Tibial nerve (tissue), 4 donors: ENCODE results near the gene FERMT2. TPM values are rescaled to one million over a fixed set of nuclear protein-coding genes. Genes with fewer than 3 reads are reported as not detected.

Experiments used
- DNase-seq, 2 donors: peaks; one replicate each; pipeline ENCODE4 v3.0.0-alpha.2; 2019; ENCODE audit warnings: low spot score in 2 of 2
- H3K27ac ChIP-seq, 4 donors: fragments of 200-600 bp; sonication (generic) in 3 of 4; one replicate each; pipeline ENCODE4 v1.5.1; 2017 to 2019; ENCODE audit warnings: mild to moderate bottlenecking in 1 of 4
- H3K27me3 ChIP-seq, 2 donors: fragments of 200-600 bp; sonication (generic) in 1 of 2; one replicate each; pipeline versions ENCODE4 v1.5.1 to v1.6.0; 2017 to 2019
- H3K36me3 ChIP-seq, 3 donors: fragments of 200-600 bp; sonication (generic); one replicate each; pipeline ENCODE4 v1.5.1; 2018 to 2019
- H3K4me1 ChIP-seq, 4 donors: fragments of 200-600 bp; sonication (generic) in 3 of 4; one replicate each; pipeline ENCODE4 v1.5.1; 2017 to 2019
- H3K4me3 ChIP-seq, 4 donors: fragments of 200-600 bp; sonication (generic) in 3 of 4; one replicate each; pipeline ENCODE4 v1.5.1; 2017 to 2019; ENCODE audit warnings: mild to moderate bottlenecking in 1 of 4, moderate library complexity in 1 of 4
- H3K9me3 ChIP-seq, 4 donors: fragments of 200-600 bp; sonication (generic) in 3 of 4; one replicate each; pipeline ENCODE4 v1.5.1; 2017 to 2019
- CTCF ChIP-seq, 5 experiments: fragments of 200-600 bp in 3 of 5; fragments of 450-650 bp in 2 of 5; sonication (generic) in 3 of 5; IDR thresholded peaks; one replicate each; pipeline ENCODE4 v1.5.1; 2016 to 2019; ENCODE audit warnings: antibody characterized with exemption in 5 of 5, mild to moderate bottlenecking in 3 of 5, moderate library complexity in 2 of 5
- EP300 ChIP-seq, 2 donors: sonication (generic); formaldehyde crosslinking; IDR thresholded peaks; one replicate each; pipeline ENCODE4 v1.6.1; 2017; ENCODE audit warnings: antibody characterized with exemption in 2 of 2, mild to moderate bottlenecking in 1 of 2
- POLR2A ChIP-seq, 2 donors: fragments of 450-650 bp; IDR thresholded peaks; one replicate each; pipeline ENCODE4 v1.6.1; 2017; ENCODE audit warnings: antibody characterized with exemption in 2 of 2, mild to moderate bottlenecking in 2 of 2, moderate library complexity in 2 of 2
- WGBS, 2 donors: methylation state at CpG; one replicate each; pipeline ENCODE4 v1.1.5; 2018; 5-methylcytosine and 5-hydroxymethylcytosine counted together
- total RNA-seq, 4 donors: library from RNA; depleted of rRNA; stranded (reverse); fragments of >200 nt; gene quantifications; one replicate each; pipeline ENCODE4 v1.1.0, GENCODE V29; 2016

Gene FERMT2
- total RNA-seq, 4 donors from 2014 or later = 116 to 165 (median 146) TPM

GRCh38 chr14:52827426-52827825 is 123.4 kb downstream of the FERMT2 start:
- H3K27ac ChIP-seq = no peak overlapping the region
- no peaks in the 10 kb centered on the region for H3K27me3 ChIP-seq
- no peaks in the 10 kb centered on the region for H3K9me3 ChIP-seq
- TF ChIP-seq CTCF (IDR thresholded peaks at IDR 0.05) (no peak), POLR2A (IDR thresholded peaks at IDR 0.05) (no peak), EP300 (IDR thresholded peaks at IDR 0.05) (no peak)
- no peak overlapping the region for H3K4me3 ChIP-seq
- no peaks in the 10 kb centered on the region for H3K36me3 ChIP-seq
- H3K4me1 ChIP-seq = peaks cover 0 to 10% (median 0%) of the 10 kb centered on the region in 4 donors
- no peak for DNase-seq

DNA sequence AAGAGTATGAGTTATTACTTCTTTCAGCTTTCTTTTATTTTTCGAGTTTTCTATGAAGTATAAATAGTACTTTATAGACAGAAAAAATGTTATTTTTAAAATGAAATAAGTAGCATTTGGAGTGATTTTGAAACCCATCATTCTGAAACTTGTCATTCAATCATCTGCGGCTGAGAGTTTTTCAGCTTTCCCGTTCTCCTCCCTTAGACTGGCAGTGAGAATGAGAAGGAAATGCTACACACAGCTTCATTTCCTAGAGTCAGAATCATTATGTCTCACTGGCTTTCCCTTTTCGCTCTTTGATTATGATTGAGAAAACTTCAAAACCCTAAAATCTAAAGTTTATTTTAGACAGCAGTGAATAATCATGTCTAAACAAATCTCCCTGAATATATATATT is 125.8 kb downstream of the FERMT2 start:
- H3K9me3 ChIP-seq = no peaks in the 10 kb centered on the region
- WGBS, 2 donors = 58 to 75% methylated on average over 4 of the region's 4 CpGs
- no peak for TF ChIP-seq CTCF (IDR thresholded peaks at IDR 0.05)
- no peak for TF ChIP-seq EP300 (IDR thresholded peaks at IDR 0.05)
- no peak for TF ChIP-seq POLR2A (IDR thresholded peaks at IDR 0.05)
- no peak for DNase-seq
- H3K27ac ChIP-seq = no peak overlapping the region
- H3K36me3 ChIP-seq = no peaks in the 10 kb centered on the region
- no peaks in the 10 kb centered on the region for H3K27me3 ChIP-seq
- no peak overlapping the region for H3K4me3 ChIP-seq
- H3K4me1 ChIP-seq = peaks cover 0 to 10% (median 0%) of the 10 kb centered on the region in 4 donors

GRCh38 chr14:52824462-52824861 is 126.4 kb downstream of the FERMT2 start:
- H3K27ac ChIP-seq = no peak overlapping the region
- H3K36me3 ChIP-seq = no peaks in the 10 kb centered on the region
- DNase-seq = no peak
- H3K9me3 ChIP-seq = no peaks in the 10 kb centered on the region
- TF ChIP-seq CTCF (IDR thresholded peaks at IDR 0.05) (no peak), EP300 (IDR thresholded peaks at IDR 0.05) (no peak), POLR2A (IDR thresholded peaks at IDR 0.05) (no peak)
- H3K27me3 ChIP-seq = no peaks in the 10 kb centered on the region
- H3K4me1 ChIP-seq = peaks cover 0 to 10% (median 0%) of the 10 kb centered on the region in 4 donors
- no peak overlapping the region for H3K4me3 ChIP-seq
- WGBS, 2 donors = 51 to 59% methylated on average over 4 of the region's 4 CpGs

DNA sequence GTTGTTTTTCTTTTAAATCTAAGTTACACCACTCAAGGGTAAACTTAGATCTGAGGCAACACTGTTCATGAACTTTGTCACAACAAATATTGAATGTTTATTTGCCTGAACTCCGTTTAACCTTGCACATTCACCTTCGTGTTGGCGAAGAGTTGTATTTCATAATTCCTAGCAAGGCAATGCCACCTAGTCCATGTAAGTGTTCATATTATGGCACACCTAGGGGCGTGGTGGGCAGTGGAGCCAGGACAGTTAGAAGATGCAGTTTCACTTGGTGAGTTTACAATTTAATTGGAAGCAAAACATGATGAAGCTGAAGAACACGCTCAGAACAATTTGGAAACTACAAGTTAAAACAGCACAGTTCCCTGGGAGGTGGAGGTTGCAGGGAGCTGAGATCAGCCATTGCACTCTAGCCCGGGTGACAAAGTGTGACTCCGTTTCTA is 129.0 kb downstream of the FERMT2 start:
- WGBS, 2 donors = 77 to 81% methylated on average over 7 of the region's 7 CpGs
- Histone ChIP-seq H3K4me1 (peaks cover 0 to 10% (median 0%) of the 10 kb centered on the region in 4 donors), H3K4me3 (no peak overlapping the region), H3K9me3 (no peaks in the 10 kb centered on the region), H3K27me3 (no peaks in the 10 kb centered on the region), H3K36me3 (no peaks in the 10 kb centered on the region), H3K27ac (no peak overlapping the region)
- TF ChIP-seq POLR2A (IDR thresholded peaks at IDR 0.05) = no peak
- DNase-seq = no peak

- WGBS, 2 donors = 60 to 65% methylated on average over 1 of the region's 1 CpG
- Histone ChIP-seq H3K36me3 (no peaks in the 10 kb centered on the region), H3K9me3 (no peaks in the 10 kb centered on the region), H3K27ac (no peak overlapping the region), H3K27me3 (no peaks in the 10 kb centered on the region), H3K4me3 (no peak overlapping the region), H3K4me1 (no peaks in the 10 kb centered on the region)
- TF ChIP-seq CTCF (IDR thresholded peaks at IDR 0.05) (no peak), EP300 (IDR thresholded peaks at IDR 0.05) (no peak), POLR2A (IDR thresholded peaks at IDR 0.05) (no peak)
- no peak for DNase-seq
Measured at GRCh38 chr14:52808101-52808500, 142.7 kb downstream of the FERMT2 start.

Other genes with a start within 250 kb of the FERMT2 start
- gene PSMC6, start 243.8 kb downstream of the FERMT2 start, total RNA-seq = 10 to 100 TPM; 44.7 to 81.8 (median 68.3) TPM
- 10 to 100 TPM in 3 of 4 donors, 1 to 10 TPM in 1; 9.9 to 13.8 (median 11.8) TPM for gene STYX, start 220.9 kb downstream of the FERMT2 start, total RNA-seq
- 10 to 100 TPM in 2 of 4 donors, 1 to 10 TPM in 2; 4.8 to 18.6 (median 9.5) TPM for gene GNPNAT1, start 159.4 kb downstream of the FERMT2 start, total RNA-seq
- gene DDHD1, start 202.3 kb upstream of the FERMT2 start, total RNA-seq = 10 to 100 TPM; 17.1 to 26.7 (median 23.3) TPM